ENCODE measurements around the gene RETREG1.
"Not testable (repeated sequence)": the region's sequence is repeated elsewhere in the genome, so short reads cannot be mapped to it uniquely, and the experiment has no call there.

RETREG1 gene, protein sequence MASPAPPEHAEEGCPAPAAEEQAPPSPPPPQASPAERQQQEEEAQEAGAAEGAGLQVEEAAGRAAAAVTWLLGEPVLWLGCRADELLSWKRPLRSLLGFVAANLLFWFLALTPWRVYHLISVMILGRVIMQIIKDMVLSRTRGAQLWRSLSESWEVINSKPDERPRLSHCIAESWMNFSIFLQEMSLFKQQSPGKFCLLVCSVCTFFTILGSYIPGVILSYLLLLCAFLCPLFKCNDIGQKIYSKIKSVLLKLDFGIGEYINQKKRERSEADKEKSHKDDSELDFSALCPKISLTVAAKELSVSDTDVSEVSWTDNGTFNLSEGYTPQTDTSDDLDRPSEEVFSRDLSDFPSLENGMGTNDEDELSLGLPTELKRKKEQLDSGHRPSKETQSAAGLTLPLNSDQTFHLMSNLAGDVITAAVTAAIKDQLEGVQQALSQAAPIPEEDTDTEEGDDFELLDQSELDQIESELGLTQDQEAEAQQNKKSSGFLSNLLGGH

DNA sequence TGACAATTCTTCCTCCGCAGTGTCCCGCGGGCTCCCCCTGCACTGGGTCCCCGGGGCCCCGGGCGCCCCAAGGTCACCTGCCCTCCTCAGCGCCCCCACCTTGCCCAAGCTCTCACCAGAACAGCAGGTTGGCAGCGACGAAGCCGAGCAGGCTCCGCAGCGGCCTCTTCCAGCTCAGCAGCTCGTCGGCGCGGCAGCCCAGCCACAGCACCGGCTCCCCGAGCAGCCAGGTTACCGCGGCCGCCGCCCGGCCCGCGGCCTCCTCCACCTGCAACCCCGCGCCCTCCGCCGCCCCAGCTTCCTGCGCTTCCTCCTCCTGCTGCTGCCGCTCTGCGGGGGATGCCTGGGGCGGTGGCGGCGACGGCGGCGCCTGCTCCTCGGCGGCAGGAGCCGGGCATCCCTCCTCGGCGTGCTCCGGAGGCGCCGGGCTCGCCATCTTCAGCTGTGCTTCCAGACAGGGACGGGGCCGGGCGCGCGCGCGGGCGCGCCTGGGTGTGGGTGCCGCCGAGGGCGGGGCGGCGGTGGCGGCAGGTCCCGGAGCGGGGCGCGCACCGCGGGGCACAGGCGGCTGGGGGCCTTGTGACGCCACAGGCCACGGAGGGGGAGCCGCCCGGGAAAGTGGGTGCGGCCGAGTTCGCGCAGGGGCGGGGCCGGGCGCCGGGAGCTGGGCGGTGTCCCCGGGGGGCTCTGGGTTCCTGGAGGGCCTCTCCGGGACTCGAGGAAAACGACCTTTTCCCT is at the start of gene RETREG1:
Gene RETREG1, minus strand, starts transcription at position 462 of the 738 bp plus-strand sequence. Its CDS starts 26 bp downstream, at position 436.
- DNase-seq, result peak; percentile 82

DNA sequence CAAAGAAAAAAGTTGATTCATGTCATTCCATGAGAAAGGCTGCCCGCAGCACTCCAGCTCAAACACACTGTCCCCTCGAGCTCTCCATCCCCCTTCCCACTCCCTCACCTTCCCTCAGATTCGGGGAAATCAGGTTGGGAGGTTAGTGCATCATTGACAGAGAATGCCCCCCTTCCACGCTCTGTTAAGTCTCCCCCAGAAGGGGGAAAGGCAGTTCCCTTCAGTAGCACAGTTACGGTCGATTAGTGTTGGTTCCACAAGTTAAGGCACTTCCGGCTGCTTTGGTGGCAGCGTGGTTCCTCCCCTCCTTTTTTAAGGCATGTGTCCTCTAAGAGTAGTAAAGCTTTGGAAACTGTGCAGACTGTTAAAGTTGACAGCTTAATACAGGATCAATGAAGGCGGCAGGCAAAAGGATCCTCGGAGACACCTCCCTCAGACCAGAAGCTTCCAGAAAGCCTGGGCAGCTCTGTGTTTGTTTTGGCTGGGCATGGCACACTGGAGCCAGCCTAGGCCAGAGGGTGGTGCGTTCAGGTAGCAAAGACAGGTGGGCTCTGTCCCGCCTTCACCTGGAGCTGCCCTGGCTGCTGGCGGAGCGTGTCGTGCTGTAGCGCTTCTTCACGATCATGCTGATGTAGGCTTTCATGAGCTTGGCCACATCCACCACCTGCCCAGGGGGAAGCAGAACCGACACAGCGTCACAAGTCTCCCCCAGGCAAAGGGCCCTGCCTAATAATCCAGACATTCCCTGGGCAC is 49.5 kb upstream of the RETREG1 start:
- DNase-seq, result no peak

DNA sequence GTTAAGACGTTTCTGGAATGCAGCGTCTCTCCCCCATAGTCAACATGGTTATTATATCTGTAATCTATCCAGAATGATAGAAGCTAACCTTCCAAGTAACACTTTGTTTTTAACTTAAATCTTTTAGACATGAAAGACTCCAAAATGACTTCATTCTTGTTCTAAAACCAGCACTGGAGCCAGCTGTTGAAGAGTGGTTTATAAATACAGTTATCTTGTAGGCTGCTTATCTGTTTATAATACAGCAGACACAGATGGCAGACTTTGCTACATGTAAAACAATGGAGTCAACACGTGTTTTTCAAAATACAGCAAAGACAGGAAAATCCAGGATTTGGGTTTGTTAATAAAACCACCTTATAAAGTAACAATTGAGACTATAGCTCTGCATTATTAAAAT is 48.8 kb upstream of the RETREG1 start:
- DNase-seq, result no peak

DNA sequence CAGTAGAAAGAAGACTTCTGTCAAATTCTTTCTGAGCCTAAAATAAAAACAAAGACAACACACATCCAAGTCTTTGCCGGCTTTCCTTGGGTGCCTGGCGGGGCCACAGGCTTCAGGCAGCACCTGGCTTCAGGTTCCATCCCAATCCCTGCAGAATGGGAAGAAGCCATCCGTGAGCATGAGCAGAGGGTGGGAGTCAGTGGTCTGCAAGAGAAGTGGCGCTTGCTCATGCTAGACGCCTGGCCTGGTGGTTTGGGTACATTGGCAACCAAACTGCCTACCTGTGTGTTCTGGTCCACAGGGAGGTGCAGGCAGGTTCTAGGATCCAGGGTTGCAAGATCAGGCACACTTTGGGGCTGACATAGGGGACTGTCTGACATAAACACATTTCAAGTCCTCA is 47.6 kb upstream of the RETREG1 start:
- no peak for DNase-seq

DNA sequence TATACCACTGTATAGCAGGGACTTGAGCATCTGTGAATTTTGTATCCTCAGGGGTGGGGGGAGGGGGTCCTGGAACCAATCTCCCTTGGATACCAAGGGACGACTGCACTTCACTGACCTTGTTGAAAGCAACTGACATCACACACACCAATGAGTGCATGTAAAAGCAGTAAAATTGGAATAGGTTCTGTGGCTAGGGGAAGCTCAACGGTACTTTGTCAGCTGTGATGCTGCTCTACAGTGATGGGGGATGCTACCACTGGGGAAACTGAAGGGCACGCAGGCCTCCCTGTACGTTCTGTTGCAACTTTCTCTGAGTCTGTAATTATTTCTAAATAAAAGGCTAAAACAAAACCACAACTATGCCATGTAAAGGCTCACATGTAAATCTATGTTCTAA is 47.0 kb upstream of the RETREG1 start:
- DNase-seq, result no peak

DNA sequence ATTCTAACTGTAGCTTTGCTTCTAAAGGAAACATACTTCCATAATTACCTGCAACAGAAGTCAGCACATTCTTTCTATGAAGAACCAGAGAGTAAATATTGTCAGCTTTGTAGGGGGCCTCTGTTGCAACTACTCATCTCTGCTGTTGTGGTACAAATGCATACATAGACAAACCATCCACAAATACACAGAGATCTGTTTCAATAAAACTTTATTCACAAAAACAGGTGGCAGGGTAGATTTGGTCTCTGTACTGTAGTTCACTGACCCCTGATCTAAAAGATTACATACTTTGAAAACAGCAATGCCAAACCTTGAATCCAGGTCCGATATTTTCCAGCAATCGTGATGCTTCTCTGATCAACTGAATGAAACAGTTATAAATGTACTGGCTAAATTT is 44.9 kb upstream of the RETREG1 start:
- DNase-seq, result no peak

DNA sequence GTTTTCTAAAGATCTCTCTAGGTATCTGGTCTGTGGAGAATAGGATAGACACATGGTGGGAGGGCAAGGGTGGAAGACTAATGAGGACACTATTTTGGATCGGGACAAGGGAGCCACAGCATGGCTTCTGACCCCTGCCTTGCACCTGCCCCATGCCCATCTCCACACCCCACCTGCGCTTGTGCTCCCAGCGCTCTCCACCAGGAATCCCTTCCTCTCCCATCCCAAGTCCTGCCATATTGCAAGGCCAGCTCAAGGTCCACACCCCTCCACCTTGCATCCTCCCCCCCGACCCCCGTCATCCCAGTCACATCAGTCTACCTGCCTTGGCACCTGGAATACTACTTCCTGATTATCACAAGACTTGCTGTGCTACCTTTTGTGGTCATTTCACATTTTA is 44.2 kb upstream of the RETREG1 start:
- DNase-seq, result no peak

DNA sequence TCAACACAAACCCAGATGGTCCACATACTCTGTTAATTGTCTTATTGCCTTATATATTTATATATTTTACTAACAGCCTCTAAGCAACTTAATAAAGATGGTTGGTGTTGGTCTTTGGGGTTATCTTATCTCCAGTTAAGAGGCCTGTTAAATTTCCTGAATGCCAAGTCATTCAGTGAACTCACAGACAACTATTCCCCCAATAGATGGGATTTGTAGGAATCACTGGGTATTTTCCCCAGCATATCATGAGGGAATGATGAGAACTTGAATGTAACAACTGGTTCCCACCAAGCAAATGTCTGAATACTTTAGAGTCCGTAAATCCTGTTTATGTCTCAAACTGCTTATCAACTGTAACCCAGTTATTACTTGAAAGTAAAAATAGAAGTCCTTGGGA is 42.7 kb upstream of the RETREG1 start:
- DNase-seq, result no peak

DNA sequence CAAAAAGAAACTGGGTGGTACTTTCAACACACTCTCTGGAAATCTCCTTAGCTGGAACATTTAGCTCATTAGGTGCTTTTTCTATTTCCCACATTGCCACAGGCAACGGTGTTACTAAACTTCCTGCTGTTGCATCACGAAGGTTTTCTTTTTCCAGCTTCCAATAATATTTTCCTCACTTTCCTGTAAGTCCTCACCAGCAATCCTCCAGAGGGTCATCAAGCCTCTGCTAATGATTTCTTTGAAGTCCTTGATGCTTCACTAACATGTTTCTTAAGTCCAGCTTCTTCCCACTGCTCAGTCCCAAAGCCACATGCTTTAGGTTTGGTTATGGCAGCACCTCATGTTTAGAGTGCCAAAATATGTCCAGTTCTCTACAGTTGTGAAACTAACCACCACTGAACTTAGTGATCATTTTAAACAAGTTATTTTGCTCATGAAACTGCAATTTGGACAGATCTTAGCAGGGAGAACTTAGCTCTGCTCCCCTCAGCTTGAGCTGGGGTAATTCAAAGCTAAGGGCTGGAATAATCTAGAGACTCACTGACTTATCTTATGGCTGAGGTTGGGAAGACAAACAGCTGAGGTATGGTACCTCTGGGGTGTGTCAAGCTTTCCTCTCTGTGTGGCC is 39.9 kb upstream of the RETREG1 start:
- DNase-seq, result no peak

DNA sequence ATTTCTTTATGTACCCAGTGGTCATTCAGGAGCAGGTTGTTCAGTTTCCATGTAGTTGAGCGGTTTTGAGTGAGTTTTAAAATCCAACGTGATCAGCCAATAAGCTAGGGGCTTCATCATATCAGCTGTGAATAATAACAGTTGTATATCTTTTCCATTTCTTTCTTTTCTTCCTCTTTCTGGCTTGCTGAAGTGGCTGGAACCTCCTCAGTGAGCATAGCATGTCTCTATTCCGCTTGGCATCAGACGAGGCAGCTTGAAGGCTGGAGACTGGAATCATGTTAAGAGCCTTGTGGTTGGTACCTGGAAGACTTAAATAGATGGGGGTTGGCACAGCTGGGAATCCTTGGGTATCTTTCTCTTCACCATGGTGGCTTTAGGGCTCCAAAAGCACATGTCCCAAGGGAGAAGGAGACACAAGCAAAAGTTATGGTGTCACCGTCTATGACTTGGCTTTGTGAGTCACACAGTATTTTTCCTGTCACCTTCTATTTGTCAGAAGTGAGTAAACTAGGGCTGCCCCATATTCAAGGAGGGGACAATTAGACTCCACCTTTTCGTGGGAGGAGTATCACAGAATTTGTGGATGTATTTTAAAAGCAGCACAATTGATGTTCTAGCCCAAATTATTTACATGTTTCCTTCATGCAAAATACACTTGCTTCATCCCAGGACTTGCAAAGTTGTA is 38.0 kb upstream of the RETREG1 start:
- no peak for DNase-seq

DNA sequence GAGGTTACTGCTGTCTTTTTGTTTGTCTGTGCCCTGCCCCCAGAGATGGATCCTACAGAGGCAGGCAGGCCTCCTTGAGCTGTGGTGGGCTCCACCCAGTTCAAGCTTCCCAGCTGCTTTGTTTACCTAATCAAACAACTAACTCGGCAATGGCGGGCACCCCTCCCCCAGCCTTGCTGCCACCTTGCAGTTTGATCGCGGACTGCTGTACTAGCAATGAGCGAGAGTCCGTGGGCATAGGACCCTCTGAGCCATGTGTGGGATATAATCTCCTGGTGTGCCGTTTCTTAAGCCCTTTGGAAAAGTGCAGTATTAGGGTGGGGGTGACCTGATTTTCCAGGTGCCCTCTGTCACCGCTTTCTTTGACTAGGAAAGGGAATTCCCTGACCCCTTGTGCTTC is 31.9 kb upstream of the RETREG1 start:
- not testable (repeated sequence) for DNase-seq

DNA sequence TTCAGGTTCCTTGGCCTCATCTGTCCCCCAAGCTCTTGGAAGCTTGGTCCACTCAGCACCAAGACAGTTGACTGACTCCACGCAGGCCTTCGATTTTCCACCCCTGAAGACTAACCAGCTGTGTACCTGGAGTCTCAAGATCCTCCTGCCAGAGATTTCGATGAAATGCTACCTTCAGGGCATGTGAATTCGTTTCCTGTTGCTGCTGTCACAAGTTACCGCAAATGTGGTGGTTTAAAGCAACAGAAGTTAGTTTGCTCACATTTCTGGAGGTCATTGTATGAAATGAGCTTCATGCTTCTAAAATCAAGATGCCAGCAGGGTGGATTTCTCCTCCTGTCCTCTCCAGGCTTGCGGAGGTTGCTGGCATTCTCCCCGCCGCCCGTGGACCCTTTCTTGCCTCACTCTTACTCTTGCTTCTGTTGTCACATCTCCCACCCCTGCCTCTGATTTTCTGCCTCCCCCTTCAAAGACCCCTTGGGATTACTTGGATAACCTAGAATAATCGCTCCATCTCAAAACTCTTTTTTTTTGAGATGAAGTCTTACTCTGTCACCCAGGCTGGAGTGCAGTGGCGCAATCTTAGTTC is 27.6 kb upstream of the RETREG1 start:
- DNase-seq, result no peak

DNA sequence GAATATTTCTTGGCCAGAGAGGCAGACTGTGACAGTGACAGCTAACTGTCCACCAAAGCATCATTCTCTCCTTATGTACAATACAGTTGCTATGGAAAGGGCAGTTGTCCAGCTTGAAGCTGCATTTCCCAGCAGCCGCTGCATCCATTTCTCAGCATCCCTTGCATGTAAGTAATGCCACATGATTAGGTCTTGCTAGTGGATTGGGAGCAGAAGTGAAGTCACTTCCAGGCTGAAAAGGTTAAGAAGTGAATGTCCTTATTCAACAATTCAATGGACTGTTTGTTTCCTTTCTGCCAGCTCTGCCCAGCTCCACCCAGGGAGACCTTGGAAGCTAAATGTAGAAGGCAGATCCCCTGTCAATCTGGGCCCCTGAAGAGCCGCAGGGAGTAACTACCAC is 26.1 kb upstream of the RETREG1 start:
- no peak for DNase-seq

DNA sequence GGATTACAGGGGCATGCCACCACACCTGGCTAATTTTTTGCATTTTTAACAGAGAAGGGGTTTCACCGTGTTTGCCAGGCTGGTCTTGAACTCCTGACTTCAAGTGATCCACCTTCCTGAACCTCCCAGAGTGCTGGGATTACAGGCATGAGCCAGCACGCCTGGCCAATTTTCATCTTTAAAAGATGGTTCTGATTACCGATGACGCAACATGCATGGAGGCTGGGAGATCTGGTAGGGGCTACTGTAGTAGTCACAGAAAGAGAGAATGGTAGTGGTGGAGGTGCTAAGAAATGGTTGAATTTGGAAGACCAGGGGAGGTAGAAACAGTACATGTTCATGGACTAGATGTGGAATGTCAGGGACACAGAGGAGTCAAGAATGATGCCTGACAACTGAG is 22.4 kb upstream of the RETREG1 start:
- no peak for DNase-seq

DNA sequence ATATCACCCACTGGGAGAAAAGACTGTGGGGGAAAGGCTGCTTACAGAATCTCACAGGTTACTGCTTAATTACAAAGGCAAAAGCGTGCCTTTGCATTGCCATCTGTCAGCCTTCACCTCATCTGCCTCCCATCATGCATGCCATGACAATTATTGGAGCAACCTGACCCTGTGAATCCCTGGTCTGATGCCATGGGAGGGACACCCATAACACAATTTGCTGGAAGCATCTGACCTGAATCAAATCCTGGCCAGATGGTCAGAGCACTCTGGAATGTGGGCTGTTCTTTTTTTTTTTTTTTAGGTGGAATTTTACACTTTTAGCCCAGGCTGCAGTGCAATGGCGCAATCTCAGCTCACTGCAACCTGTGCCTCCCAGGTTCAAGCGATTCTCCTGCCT is 11.6 kb upstream of the RETREG1 start:
- DNase-seq, result no peak

DNA sequence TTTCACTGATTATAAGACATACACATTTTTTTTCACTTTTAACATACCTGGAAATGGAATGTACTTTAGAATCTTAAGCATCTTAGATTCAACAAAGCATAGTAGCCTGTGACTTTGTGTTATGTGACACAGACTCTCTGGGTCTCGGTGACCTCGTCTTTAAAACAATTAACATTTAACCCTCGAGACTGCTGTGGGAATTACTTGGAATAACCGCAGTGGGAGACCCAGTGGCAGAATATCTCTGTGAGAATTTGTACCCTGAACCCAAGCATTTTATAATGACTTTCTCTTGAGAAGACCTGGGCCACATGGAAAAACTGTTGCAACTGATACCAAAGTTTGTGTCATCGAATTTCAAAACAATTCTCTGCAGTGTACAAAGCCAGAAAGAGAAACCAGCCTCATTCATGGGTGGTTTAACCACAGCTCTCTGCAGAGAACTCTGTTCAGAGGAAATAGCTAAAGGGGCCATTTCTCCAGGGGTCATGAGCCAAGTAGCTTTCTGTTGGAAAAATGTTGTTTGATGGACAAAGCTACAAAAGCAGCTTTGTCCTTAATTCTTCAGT is 10.0 kb upstream of the RETREG1 start:
- no peak for DNase-seq

DNA sequence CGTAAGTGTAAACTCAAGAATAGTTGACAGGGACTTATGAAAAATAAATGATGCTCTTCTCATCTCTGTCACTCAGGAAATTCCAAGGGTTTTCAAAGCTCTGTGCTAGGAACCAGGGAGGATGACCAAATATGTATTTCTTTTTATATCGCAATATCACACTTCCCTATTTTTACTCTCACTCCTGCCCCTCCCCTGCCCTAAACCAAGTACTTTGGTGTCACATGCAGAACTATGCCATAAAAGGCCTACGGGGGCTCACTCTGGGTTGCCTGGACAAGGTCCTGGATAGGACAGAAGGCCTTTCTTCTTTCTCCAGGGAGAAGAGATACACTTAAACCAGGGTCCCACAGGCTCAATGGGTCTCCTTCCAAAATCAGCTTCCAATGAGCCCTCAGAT is 8.3 kb upstream of the RETREG1 start:
- no peak for DNase-seq

DNA sequence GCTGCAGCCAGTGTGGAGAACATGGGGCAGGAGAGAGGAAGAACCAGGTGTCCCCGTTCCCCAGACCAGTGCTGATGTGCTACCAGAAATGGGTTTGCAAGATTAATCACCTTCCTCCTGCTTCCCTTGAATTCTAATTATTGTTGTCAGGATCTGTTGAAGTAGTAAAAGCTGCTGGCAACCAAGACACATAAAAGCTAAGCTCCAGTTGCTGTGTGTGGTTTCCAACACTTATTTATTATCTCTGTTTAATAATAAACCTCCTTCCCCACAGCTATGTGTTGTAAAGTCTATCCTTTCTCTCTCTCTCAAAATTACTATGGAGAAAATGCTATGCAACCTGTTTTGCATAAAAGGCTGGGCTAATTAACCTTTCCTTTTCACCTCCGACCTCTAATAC is 2.3 kb upstream of the RETREG1 start:
- no peak for DNase-seq

DNA sequence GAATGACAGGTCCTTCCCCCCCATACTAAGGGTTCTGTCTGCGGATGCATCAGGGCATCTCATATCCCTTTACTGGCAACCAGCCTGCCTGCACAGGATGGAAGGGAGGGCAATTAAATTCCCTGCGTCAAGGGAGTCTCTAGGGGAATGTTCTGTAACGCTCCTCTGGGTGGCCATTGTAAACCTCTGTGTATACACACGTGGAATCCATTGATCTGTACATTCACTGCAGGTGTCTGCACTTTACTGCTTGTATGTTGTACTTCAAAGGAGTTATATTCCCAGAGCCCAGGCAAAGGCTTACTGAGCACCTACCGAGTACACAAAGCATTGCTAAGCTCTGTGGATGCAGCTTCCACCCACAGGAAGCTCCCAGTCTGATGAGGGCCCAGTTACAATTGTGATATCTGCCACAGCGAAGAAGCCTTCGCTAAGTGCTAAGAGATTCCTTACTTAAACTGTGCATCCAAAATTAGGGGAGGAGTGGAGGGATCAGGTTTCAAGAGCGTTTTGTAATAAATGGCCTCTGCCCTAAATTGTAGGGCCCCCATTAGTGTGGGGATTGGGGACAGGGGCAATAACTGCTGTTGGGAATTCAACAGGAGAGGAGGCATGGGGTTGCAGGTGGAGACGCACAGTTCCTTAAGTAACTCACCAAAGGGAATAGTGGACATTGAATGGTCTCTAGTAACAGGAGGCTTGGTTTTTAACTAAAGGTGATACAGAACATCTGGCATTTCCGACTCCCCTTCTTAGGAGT is 1.5 kb upstream of the RETREG1 start:
- DNase-seq, result peak; percentile 13

DNA sequence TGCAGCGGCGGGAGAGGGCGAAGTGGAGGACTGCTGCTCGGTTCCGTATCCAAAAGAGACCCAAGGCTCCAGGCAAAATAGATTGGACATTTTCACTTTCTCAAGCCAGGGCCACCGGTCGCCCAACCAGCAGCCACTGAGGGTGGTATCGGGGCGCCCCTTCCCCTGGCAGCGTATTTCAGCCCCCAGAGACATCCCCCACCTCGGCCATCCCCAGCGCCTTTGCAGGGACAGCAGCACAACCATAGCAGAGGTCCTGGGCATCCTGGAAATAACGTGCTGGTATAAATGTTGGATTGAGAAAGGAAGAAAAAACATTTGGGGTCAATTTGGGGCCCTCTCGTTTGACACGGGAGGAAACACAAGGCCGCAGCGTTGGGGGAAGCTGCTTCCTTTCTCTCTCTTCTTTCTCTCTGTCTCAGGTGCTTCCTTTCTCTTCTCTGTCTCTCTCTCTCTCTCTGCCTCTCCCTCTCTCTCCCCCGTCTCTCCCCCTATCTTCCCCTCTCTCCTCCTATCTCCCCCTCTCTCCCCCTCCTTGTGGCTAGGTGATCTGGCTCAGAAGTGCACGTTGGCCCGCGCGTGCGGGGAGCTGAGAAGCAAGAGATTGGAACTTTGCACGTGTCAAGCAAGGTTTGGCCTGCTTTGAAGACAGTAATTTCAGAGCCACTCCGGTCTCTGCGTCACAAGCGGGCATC is 624 bp upstream of the RETREG1 start:
- no peak for DNase-seq
